SK-N-SH (cell line): ENCODE measurements around the gene CYLD. TPM values are rescaled to one million over a fixed set of nuclear protein-coding genes. Genes with fewer than 3 reads are reported as not detected.

Source experiments
- CTCF ChIA-PET: fragments of 300-600, 350-600 bp; formaldehyde crosslinking; extraction: SDS; loops from one replicate; lab custom pipeline; 2021; lab: Yijun Ruan, JAX
- POLR2A ChIA-PET: fragments of 350-600 bp; sonication (Branson Sonifier 250); formaldehyde crosslinking; extraction: SDS; loops from one replicate; lab custom pipeline; 2020; ENCODE audit warnings: antibody characterized with exemption, inconsistent platforms; lab: Yijun Ruan, JAX
- DNase-seq: peaks from one replicate; pipeline ENCODE4 v3.0.0; 2012
- H2AFZ ChIP-seq: fragments of 200-600 bp; sonication (generic); 2 replicates; pipeline ENCODE4 v1.8.1; 2016; ENCODE audit warnings: antibody characterized with exemption, mild to moderate bottlenecking, low read depth
- H3F3A ChIP-seq: fragments of 200-600 bp; sonication (generic); replicated peaks from 2 replicates; pipeline ENCODE3; 2016; ENCODE audit warnings: antibody characterized with exemption, mild to moderate bottlenecking; ENCODE audit not compliant: insufficient read depth
- H3K27ac ChIP-seq, 2 experiments: fragments of 200-500 bp in 1 of 2; fragments of 200-600 bp in 1 of 2; sonication (Bioruptor generic) in 1 of 2; sonication (generic), shearing (Covaris generic) in 1 of 2; 2 replicates each; pipeline versions ENCODE4 v1.5.1 to v1.6.1; 2014 to 2016; ENCODE audit warnings: low read depth in 2 of 2, inconsistent platforms in 1 of 2, low read length in 1 of 2, mild to moderate bottlenecking in 1 of 2, mixed read lengths in 1 of 2
- H3K27me3 ChIP-seq: fragments of 200-600 bp; sonication (generic), shearing (Covaris generic); 2 replicates; pipeline ENCODE4 v1.6.1; 2016; ENCODE audit warnings: mixed run types; ENCODE audit not compliant: insufficient read depth
- H3K36me3 ChIP-seq, 2 experiments: fragments of 200-500 bp in 1 of 2; fragments of 200-600 bp in 1 of 2; sonication (Bioruptor generic) in 1 of 2; sonication (generic) in 1 of 2; replicated peaks in 1 of 2; 2 replicates each; pipeline versions ENCODE3 to v1.5.1; 2014 to 2016; ENCODE audit warnings: low read length in 1 of 2, mild to moderate bottlenecking in 1 of 2; ENCODE audit not compliant: insufficient read depth in 2 of 2, control insufficient read depth in 1 of 2
- H3K4me1 ChIP-seq, 2 experiments: fragments of 200-500 bp in 1 of 2; fragments of 200-600 bp in 1 of 2; sonication (Bioruptor generic) in 1 of 2; sonication (generic), shearing (Covaris generic) in 1 of 2; 2 replicates each; pipeline versions ENCODE4 v1.5.1 to v1.6.1; 2014 to 2016; ENCODE audit warnings: low read depth in 1 of 2, low read length in 1 of 2, mixed run types in 1 of 2; ENCODE audit not compliant: insufficient read depth in 2 of 2, control insufficient read depth in 1 of 2
- H3K4me2 ChIP-seq: fragments of 200-600 bp; sonication (generic), shearing (Covaris generic); 2 replicates; pipeline ENCODE4 v1.6.1; 2017; ENCODE audit warnings: mixed run types
- H3K4me3 ChIP-seq, 2 experiments: fragments of 200-500 bp in 1 of 2; fragments of 200-600 bp in 1 of 2; sonication (Bioruptor generic) in 1 of 2; sonication (generic), shearing (Covaris generic) in 1 of 2; 2 replicates each; pipeline versions ENCODE4 v1.5.1 to v1.8.1; 2014 to 2016; ENCODE audit warnings: low read depth in 2 of 2, inconsistent platforms in 1 of 2, low read length in 1 of 2, mild to moderate bottlenecking in 1 of 2, mixed read lengths in 1 of 2, moderate library complexity in 1 of 2
- H3K79me2 ChIP-seq: fragments of 200-600 bp; sonication (generic); 2 replicates; pipeline ENCODE4 v1.8.1; 2017; ENCODE audit warnings: mild to moderate bottlenecking; ENCODE audit not compliant: insufficient read depth
- H3K9ac ChIP-seq: fragments of 200-600 bp; sonication (generic); 2 replicates; pipeline ENCODE4 v1.6.1; 2017; ENCODE audit warnings: mixed run types
- H3K9me2 ChIP-seq: fragments of 200-600 bp; sonication (generic); 2 replicates; pipeline ENCODE4 v1.6.1; 2017; ENCODE audit warnings: mixed run types
- H3K9me3 ChIP-seq: fragments of 200-600 bp; sonication (generic); 2 replicates; pipeline ENCODE4 v1.6.1; 2017; ENCODE audit warnings: mixed run types, mild to moderate bottlenecking, moderate library complexity
- H4K20me1 ChIP-seq: fragments of 200-600 bp; sonication (generic); 2 replicates; pipeline ENCODE4 v1.6.1; 2017; ENCODE audit warnings: mild to moderate bottlenecking, mixed run types; ENCODE audit not compliant: insufficient read depth
- CHD2 ChIP-seq: fragments of 150-350 bp; IDR thresholded peaks from 2 replicates; pipeline ENCODE4 v1.6.1; 2018; ENCODE audit warnings: low read length; ENCODE audit not compliant: partially characterized antibody
- CTCF ChIP-seq: fragments of 200-600 bp; sonication (generic); IDR thresholded peaks from 2 replicates; pipeline ENCODE4 v1.6.1; 2017; ENCODE audit warnings: antibody characterized with exemption, mild to moderate bottlenecking, moderate library complexity
- EP300 ChIP-seq, 2 experiments: IDR thresholded peaks; 2 replicates each; pipeline versions ENCODE4 v1.4.0 to v1.6.1; 2012; ENCODE audit warnings: borderline replicate concordance in 1 of 2, low read depth in 1 of 2, low read length in 1 of 2
- FOXJ3 ChIP-seq: sonication (generic); formaldehyde crosslinking; IDR thresholded peaks from 2 replicates; pipeline ENCODE4 v1.5.1; 2020; ENCODE audit warnings: mild to moderate bottlenecking, missing genetic modification reagents
- JUND ChIP-seq: IDR thresholded peaks from 2 replicates; pipeline ENCODE4 v1.4.0; 2012
- MEF2A ChIP-seq: IDR thresholded peaks from 2 replicates; pipeline ENCODE4 v1.4.0; 2012; ENCODE audit warnings: low read depth, borderline replicate concordance
- NFIC ChIP-seq: IDR thresholded peaks from 2 replicates; pipeline ENCODE4 v1.4.0; 2012; ENCODE audit warnings: borderline replicate concordance
- NRF1 ChIP-seq: IDR thresholded peaks from 2 replicates; pipeline ENCODE4 v1.6.1; 2012; ENCODE audit warnings: low read depth, mild to moderate bottlenecking, low read length
- POLR2AphosphoS5 ChIP-seq: IDR thresholded peaks from 2 replicates; pipeline ENCODE4 v1.6.1; 2012; ENCODE audit warnings: low read depth, low read length
- RCOR1 ChIP-seq: fragments of 150-350 bp; IDR thresholded peaks from 2 replicates; pipeline ENCODE4 v1.6.1; 2017; ENCODE audit warnings: antibody characterized with exemption, low read length
- RFX5 ChIP-seq: IDR thresholded peaks from 2 replicates; pipeline ENCODE4 v1.6.1; 2012; ENCODE audit warnings: mild to moderate bottlenecking, improper control_type of control experiment, low read length
- TAF1 ChIP-seq: IDR thresholded peaks from 2 replicates; pipeline ENCODE4 v1.6.1; 2012; ENCODE audit warnings: low read depth, mild to moderate bottlenecking, low read length, moderate library complexity, borderline replicate concordance
- TEAD4 ChIP-seq: IDR thresholded peaks from 2 replicates; pipeline ENCODE4 v1.4.0; 2012; ENCODE audit warnings: mild to moderate bottlenecking, borderline replicate concordance; ENCODE audit not compliant: insufficient read depth
- USF1 ChIP-seq: IDR thresholded peaks from 2 replicates; pipeline ENCODE4 v1.4.0; 2012; ENCODE audit warnings: low read depth, borderline replicate concordance
- WGBS: methylation state at CpG from one replicate; pipeline ENCODE4 v1.1.6; 2017; ENCODE audit warnings: low lambda C conversion rate; 5-methylcytosine and 5-hydroxymethylcytosine counted together
- polyA plus RNA-seq, 3 experiments: library from polyadenylated mRNA; depleted of rRNA; stranded (reverse); fragments of >200 nt; gene quantifications; 2 replicates each; pipeline ENCODE4 v1.2.3, GENCODE V29; 2012
- TF ChIP-seq, protein P1 (sequence below): fragments of 150-350 bp; IDR thresholded peaks from 2 replicates; pipeline ENCODE4 v1.6.1; 2016; ENCODE audit warnings: mild to moderate bottlenecking, low read depth, low read length
- TF ChIP-seq, protein P2 (sequence below): IDR thresholded peaks from 2 replicates; pipeline ENCODE4 v1.6.1; 2012; ENCODE audit warnings: mild to moderate bottlenecking, low read depth, low read length, moderate library complexity
- TF ChIP-seq, protein P3 (sequence below): IDR thresholded peaks from 2 replicates; pipeline ENCODE4 v1.4.0; 2012; ENCODE audit warnings: low read depth, borderline replicate concordance
- TF ChIP-seq, protein P4 (sequence below): IDR thresholded peaks from 2 replicates; pipeline ENCODE4; 2012

CYLD gene
- polyA plus RNA-seq, 1 of the 3 experiments (the other 2 are of a cell fraction): 6.5 TPM

- H4K20me1 ChIP-seq: no peaks in the 10 kb centered on the region
- H3K9me3 ChIP-seq: no peaks in the 10 kb centered on the region
- no peaks in the 10 kb centered on the region for H3K79me2 ChIP-seq
- H3K27me3 ChIP-seq: no peaks in the 10 kb centered on the region
- H3F3A ChIP-seq: no peaks in the 10 kb centered on the region
- no peak overlapping the region for H3K27ac ChIP-seq
- no peaks in the 10 kb centered on the region for H3K9me2 ChIP-seq
- WGBS: 51% methylated on average over 10 of the region's 10 CpGs
- ChIA-PET POLR2A (no interaction called here), CTCF (interaction anchor here (0.5 to 4.4 kb wide), 2 partner anchors 30 to 656 kb away, joined by 3 to 27 read pairs; no protein-coding TSS in a partner anchor)
- no peak overlapping the region for H3K9ac ChIP-seq
- no peaks in the 10 kb centered on the region for H3K36me3 ChIP-seq
- DNase-seq: no peak
- H3K4me3 ChIP-seq: no peak overlapping the region
- H2AFZ ChIP-seq: no peak overlapping the region
- TF ChIP-seq NFIC: no peak
- no peak for TF ChIP-seq CHD2
- TF ChIP-seq USF1: no peak
- TF ChIP-seq, protein P1, sequence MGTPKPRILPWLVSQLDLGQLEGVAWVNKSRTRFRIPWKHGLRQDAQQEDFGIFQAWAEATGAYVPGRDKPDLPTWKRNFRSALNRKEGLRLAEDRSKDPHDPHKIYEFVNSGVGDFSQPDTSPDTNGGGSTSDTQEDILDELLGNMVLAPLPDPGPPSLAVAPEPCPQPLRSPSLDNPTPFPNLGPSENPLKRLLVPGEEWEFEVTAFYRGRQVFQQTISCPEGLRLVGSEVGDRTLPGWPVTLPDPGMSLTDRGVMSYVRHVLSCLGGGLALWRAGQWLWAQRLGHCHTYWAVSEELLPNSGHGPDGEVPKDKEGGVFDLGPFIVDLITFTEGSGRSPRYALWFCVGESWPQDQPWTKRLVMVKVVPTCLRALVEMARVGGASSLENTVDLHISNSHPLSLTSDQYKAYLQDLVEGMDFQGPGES: no peak
- TF ChIP-seq POLR2AphosphoS5: no peak
- TF ChIP-seq TAF1: no peak
- no peak for TF ChIP-seq JUND
- TF ChIP-seq MEF2A: no peak
- TF ChIP-seq EP300 (IDR thresholded peaks at IDR 0.05; ENCODE audit: borderline replicate concordance in 1 of 2, low read depth in 1 of 2, low read length in 1 of 2): no peak
- TF ChIP-seq TEAD4: no peak
- TF ChIP-seq RCOR1: no peak
- no peak for TF ChIP-seq CTCF
- TF ChIP-seq NRF1: no peak
- TF ChIP-seq, protein P2, sequence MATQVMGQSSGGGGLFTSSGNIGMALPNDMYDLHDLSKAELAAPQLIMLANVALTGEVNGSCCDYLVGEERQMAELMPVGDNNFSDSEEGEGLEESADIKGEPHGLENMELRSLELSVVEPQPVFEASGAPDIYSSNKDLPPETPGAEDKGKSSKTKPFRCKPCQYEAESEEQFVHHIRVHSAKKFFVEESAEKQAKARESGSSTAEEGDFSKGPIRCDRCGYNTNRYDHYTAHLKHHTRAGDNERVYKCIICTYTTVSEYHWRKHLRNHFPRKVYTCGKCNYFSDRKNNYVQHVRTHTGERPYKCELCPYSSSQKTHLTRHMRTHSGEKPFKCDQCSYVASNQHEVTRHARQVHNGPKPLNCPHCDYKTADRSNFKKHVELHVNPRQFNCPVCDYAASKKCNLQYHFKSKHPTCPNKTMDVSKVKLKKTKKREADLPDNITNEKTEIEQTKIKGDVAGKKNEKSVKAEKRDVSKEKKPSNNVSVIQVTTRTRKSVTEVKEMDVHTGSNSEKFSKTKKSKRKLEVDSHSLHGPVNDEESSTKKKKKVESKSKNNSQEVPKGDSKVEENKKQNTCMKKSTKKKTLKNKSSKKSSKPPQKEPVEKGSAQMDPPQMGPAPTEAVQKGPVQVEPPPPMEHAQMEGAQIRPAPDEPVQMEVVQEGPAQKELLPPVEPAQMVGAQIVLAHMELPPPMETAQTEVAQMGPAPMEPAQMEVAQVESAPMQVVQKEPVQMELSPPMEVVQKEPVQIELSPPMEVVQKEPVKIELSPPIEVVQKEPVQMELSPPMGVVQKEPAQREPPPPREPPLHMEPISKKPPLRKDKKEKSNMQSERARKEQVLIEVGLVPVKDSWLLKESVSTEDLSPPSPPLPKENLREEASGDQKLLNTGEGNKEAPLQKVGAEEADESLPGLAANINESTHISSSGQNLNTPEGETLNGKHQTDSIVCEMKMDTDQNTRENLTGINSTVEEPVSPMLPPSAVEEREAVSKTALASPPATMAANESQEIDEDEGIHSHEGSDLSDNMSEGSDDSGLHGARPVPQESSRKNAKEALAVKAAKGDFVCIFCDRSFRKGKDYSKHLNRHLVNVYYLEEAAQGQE: no peak
- TF ChIP-seq RFX5: no peak
- TF ChIP-seq, protein P3, sequence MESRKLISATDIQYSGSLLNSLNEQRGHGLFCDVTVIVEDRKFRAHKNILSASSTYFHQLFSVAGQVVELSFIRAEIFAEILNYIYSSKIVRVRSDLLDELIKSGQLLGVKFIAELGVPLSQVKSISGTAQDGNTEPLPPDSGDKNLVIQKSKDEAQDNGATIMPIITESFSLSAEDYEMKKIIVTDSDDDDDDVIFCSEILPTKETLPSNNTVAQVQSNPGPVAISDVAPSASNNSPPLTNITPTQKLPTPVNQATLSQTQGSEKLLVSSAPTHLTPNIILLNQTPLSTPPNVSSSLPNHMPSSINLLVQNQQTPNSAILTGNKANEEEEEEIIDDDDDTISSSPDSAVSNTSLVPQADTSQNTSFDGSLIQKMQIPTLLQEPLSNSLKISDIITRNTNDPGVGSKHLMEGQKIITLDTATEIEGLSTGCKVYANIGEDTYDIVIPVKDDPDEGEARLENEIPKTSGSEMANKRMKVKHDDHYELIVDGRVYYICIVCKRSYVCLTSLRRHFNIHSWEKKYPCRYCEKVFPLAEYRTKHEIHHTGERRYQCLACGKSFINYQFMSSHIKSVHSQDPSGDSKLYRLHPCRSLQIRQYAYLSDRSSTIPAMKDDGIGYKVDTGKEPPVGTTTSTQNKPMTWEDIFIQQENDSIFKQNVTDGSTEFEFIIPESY: no peak
- TF ChIP-seq FOXJ3 (CRISPR knock-in tag): no peak
- TF ChIP-seq, protein P4, sequence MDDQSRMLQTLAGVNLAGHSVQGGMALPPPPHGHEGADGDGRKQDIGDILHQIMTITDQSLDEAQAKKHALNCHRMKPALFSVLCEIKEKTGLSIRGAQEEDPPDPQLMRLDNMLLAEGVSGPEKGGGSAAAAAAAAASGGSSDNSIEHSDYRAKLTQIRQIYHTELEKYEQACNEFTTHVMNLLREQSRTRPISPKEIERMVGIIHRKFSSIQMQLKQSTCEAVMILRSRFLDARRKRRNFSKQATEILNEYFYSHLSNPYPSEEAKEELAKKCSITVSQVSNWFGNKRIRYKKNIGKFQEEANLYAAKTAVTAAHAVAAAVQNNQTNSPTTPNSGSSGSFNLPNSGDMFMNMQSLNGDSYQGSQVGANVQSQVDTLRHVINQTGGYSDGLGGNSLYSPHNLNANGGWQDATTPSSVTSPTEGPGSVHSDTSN: no peak
- H3K4me2 ChIP-seq: no peak overlapping the region
- no peaks in the 10 kb centered on the region for H3K4me1 ChIP-seq
Measured at GRCh38 chr16:50836121-50836621, 94.3 kb downstream of the CYLD start.
